ENCODE results near the gene ANAPC5.

DNA sequence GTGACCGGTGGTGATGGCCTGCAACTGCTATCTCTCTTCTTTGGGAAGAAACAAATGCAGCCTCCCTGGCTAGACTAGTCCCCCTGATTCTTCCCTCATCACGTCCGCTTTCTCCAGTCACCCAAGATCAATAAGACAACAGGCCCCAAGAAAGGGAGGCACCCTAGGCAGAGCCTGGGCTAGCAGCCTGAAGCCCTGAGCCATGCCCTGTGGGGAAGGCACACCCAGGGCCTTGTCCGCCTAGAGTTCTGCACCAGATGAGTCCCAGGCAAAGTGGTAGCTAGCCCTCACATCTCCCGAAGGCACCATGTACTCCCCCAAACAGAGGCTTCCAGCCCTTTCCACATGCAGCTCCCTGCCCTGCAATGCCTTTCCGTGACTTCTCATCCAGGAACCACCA lies 90.8 kb downstream of the ANAPC5 start:
- TF ChIP-seq, protein P1, sequence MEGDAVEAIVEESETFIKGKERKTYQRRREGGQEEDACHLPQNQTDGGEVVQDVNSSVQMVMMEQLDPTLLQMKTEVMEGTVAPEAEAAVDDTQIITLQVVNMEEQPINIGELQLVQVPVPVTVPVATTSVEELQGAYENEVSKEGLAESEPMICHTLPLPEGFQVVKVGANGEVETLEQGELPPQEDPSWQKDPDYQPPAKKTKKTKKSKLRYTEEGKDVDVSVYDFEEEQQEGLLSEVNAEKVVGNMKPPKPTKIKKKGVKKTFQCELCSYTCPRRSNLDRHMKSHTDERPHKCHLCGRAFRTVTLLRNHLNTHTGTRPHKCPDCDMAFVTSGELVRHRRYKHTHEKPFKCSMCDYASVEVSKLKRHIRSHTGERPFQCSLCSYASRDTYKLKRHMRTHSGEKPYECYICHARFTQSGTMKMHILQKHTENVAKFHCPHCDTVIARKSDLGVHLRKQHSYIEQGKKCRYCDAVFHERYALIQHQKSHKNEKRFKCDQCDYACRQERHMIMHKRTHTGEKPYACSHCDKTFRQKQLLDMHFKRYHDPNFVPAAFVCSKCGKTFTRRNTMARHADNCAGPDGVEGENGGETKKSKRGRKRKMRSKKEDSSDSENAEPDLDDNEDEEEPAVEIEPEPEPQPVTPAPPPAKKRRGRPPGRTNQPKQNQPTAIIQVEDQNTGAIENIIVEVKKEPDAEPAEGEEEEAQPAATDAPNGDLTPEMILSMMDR (IDR thresholded peaks at IDR 0.05), result no peak
- TF ChIP-seq POLR2A (IDR thresholded peaks at IDR 0.05), result no peak

Measured in uterus (tissue), 2 donors.